Panc1 (cell line): ENCODE data around the gene BBX.

Experiments
- POLR2AphosphoS5 ChIP-seq: IDR thresholded peaks from 2 replicates; pipeline ENCODE4 v1.6.1; 2012; ENCODE audit warnings: mild to moderate bottlenecking, low read depth, low read length, moderate library complexity
- TF ChIP-seq, protein P1 (sequence below): fragments of 450-650 bp; IDR thresholded peaks from 2 replicates; pipeline ENCODE4 v1.5.1; 2017; ENCODE audit warnings: mild to moderate bottlenecking

- TF ChIP-seq, protein P1, sequence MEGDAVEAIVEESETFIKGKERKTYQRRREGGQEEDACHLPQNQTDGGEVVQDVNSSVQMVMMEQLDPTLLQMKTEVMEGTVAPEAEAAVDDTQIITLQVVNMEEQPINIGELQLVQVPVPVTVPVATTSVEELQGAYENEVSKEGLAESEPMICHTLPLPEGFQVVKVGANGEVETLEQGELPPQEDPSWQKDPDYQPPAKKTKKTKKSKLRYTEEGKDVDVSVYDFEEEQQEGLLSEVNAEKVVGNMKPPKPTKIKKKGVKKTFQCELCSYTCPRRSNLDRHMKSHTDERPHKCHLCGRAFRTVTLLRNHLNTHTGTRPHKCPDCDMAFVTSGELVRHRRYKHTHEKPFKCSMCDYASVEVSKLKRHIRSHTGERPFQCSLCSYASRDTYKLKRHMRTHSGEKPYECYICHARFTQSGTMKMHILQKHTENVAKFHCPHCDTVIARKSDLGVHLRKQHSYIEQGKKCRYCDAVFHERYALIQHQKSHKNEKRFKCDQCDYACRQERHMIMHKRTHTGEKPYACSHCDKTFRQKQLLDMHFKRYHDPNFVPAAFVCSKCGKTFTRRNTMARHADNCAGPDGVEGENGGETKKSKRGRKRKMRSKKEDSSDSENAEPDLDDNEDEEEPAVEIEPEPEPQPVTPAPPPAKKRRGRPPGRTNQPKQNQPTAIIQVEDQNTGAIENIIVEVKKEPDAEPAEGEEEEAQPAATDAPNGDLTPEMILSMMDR, result no peak
- TF ChIP-seq POLR2AphosphoS5, result no peak
Measured at GRCh38 chr3:107644631-107645030, 121.9 kb downstream of the BBX start.
